Suprapubic skin (tissue), 4 donors: ENCODE data around the gene NLRP3.

Experiments
- EP300 ChIP-seq: sonication (generic); formaldehyde crosslinking; IDR thresholded peaks from one replicate; pipeline ENCODE4 v1.6.1; 2017; ENCODE audit warnings: antibody characterized with exemption
- POLR2AphosphoS5 ChIP-seq, 3 donors: sonication (generic); formaldehyde crosslinking; IDR thresholded peaks; one replicate each; pipeline ENCODE4 v1.6.1; 2017; ENCODE audit warnings: antibody characterized with exemption in 3 of 3
- TF ChIP-seq, protein P1 (sequence below), 2 donors: fragments of 200-600 bp in 1 of 2; fragments of 450-650 bp in 1 of 2; sonication (generic) in 1 of 2; IDR thresholded peaks; one replicate each; pipeline ENCODE4 v1.5.1; 2016 to 2019; ENCODE audit warnings: antibody characterized with exemption in 2 of 2, mild to moderate bottlenecking in 1 of 2, moderate library complexity in 1 of 2

DNA sequence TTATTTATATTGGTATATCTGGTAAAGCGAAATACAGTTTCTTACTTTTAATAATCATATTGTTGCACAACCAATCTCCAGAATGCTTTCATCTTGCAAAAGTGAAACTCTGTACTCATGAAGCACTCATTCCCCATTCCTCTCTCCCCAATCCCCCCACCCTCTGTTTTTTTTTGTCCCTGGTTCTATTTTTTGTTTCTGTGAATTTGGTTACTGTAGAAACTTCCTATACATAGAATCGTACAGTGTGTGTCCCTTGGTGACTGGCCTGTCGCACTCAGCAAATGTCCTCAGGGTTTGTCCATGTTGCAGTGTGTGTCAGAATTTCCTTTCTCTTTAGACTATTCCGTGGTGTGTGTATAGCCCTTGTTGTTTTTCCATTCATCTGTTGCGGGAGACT lies 7.9 kb upstream of the NLRP3 start:
- TF ChIP-seq EP300 (no peak), POLR2AphosphoS5 (IDR thresholded peaks at IDR 0.05) (no peak)
- TF ChIP-seq, protein P1, sequence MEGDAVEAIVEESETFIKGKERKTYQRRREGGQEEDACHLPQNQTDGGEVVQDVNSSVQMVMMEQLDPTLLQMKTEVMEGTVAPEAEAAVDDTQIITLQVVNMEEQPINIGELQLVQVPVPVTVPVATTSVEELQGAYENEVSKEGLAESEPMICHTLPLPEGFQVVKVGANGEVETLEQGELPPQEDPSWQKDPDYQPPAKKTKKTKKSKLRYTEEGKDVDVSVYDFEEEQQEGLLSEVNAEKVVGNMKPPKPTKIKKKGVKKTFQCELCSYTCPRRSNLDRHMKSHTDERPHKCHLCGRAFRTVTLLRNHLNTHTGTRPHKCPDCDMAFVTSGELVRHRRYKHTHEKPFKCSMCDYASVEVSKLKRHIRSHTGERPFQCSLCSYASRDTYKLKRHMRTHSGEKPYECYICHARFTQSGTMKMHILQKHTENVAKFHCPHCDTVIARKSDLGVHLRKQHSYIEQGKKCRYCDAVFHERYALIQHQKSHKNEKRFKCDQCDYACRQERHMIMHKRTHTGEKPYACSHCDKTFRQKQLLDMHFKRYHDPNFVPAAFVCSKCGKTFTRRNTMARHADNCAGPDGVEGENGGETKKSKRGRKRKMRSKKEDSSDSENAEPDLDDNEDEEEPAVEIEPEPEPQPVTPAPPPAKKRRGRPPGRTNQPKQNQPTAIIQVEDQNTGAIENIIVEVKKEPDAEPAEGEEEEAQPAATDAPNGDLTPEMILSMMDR (IDR thresholded peaks at IDR 0.05), result no peak
